Transverse colon (tissue), 4 donors: Measurements from ENCODE around the gene KCNJ11.

ENCODE experiments used
- POLR2AphosphoS5 ChIP-seq, 3 donors: sonication (generic); formaldehyde crosslinking; IDR thresholded peaks; one replicate each; pipeline ENCODE4 v1.6.1; 2016; ENCODE audit warnings: antibody characterized with exemption in 3 of 3
- TF ChIP-seq, protein P1 (sequence below), 5 experiments: fragments of 200-600 bp in 3 of 5; fragments of 450-650 bp in 2 of 5; sonication (generic) in 3 of 5; IDR thresholded peaks; 1 replicate in 2 of 5; 2 replicates in 3 of 5; pipeline ENCODE4 v1.5.1; 2016 to 2017; ENCODE audit warnings: antibody characterized with exemption in 5 of 5, inconsistent platforms in 3 of 5, mild to moderate bottlenecking in 2 of 5, moderate library complexity in 1 of 5

DNA sequence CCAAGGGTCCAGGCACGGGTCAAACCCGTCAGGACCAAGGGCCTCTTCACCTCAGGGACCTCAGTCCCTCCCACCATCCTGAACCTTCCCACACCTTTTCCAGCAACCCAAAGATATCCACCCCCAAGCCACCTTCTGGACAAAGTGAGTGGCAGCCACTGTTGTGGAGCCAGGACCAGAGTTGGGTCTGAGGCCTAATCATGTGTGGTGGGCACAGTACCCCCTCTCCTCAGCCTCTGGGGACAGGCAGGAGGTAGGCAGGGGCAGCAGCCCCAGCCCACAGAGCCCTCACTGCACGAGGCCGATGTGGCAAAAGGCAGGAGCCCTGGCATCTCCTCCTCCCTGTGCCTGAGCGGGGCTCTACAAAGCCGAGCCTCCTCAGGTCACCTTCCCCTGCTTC lies 2.5 kb downstream of the KCNJ11 start:
- TF ChIP-seq POLR2AphosphoS5 (IDR thresholded peaks at IDR 0.05) = no peak
- TF ChIP-seq, protein P1, sequence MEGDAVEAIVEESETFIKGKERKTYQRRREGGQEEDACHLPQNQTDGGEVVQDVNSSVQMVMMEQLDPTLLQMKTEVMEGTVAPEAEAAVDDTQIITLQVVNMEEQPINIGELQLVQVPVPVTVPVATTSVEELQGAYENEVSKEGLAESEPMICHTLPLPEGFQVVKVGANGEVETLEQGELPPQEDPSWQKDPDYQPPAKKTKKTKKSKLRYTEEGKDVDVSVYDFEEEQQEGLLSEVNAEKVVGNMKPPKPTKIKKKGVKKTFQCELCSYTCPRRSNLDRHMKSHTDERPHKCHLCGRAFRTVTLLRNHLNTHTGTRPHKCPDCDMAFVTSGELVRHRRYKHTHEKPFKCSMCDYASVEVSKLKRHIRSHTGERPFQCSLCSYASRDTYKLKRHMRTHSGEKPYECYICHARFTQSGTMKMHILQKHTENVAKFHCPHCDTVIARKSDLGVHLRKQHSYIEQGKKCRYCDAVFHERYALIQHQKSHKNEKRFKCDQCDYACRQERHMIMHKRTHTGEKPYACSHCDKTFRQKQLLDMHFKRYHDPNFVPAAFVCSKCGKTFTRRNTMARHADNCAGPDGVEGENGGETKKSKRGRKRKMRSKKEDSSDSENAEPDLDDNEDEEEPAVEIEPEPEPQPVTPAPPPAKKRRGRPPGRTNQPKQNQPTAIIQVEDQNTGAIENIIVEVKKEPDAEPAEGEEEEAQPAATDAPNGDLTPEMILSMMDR (IDR thresholded peaks at IDR 0.05) = no peak
